ENCODE measurements around the gene CHST13. TPM values are rescaled to one million over a fixed set of nuclear protein-coding genes. Genes with fewer than 3 reads are reported as not detected.

CHST13 gene, protein sequence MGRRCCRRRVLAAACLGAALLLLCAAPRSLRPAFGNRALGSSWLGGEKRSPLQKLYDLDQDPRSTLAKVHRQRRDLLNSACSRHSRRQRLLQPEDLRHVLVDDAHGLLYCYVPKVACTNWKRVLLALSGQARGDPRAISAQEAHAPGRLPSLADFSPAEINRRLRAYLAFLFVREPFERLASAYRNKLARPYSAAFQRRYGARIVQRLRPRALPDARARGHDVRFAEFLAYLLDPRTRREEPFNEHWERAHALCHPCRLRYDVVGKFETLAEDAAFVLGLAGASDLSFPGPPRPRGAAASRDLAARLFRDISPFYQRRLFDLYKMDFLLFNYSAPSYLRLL
- not detected in 2 replicates for total RNA-seq
- 0.04 TPM in 1 of 2 replicates, not detected in the other for polyA plus RNA-seq
- not detected in 2 replicates for polyA plus RNA-seq (2011; cell fraction: cytosol; rRNA removed)
- not detected in 2 replicates for polyA plus RNA-seq (2011; cell fraction: nucleus; rRNA removed)
- polyA plus RNA-seq (2012) = not detected in 2 replicates
- polyA minus RNA-seq = not detected in 2 replicates
- polyA minus RNA-seq (2011; cell fraction: cytosol; rRNA and poly(A)+ RNA removed) = not detected
- not detected in 2 replicates for polyA minus RNA-seq (2011; cell fraction: nucleus; rRNA and poly(A)+ RNA removed)
- percentile 5 among the genes with signal in this experiment for Bru-seq, nascent RNA
- BruChase-seq, experiment 1, labeled RNA remaining after a 6-hour chase = not detected
- BruChase-seq, experiment 2, labeled RNA remaining after a 2-hour chase = percentile 5 among the genes with signal in this experiment
- long read RNA-seq = 0 reads

DNA sequence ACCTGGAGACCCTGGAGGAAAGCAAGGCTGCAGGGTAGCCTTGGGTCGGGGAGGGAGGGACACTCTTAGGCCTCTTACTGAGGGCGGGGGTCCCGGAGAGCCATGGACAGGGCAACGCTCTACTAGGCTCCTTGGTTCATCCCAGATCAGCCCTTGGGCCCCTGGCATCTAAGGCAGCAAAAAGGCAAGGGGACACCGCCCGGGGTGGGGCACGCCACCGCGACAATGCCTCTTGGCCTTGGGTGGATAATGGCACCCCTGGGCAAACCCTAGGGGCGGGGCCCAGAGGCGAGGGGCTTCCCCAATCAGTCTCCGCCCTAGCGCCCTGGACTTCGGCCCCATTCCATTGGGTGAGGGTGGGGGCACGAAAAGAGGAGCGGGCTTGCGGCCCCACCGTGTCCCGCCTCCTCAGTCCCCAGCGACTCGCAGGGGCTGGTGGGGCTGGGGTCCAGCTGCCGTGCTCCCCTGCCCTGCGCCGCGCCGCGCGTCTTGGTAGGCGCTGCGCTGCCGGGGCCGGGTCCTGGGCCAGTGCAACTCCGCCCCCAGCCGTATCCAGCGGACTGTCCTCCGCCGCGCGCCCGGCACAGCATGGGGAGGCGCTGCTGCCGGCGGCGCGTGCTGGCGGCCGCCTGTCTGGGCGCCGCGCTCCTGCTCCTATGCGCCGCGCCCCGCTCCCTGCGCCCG, at the start of gene CHST13:
Gene CHST13 (plus strand): TSS at position 411 of the 684 bp plus-strand sequence. CDS start 178 bp downstream, at position 589.
- Histone ChIP-seq H3K79me2 (ENCODE audit: control insufficient read depth, insufficient read depth, low read length) (no peaks in the 10 kb centered on the region), H3K27me3 (ENCODE audit: control insufficient read depth in 2 of 2, insufficient read depth in 2 of 2, low read length in 2 of 2) (peaks cover 13 to 17% of the 10 kb centered on the region in 2 experiments), H4K20me1 (replicated peaks; ENCODE audit: control insufficient read depth, extremely low read depth, insufficient read depth, low read length) (no peaks in the 10 kb centered on the region), H3K4me2 (ENCODE audit: insufficient read depth, low read length) (no peak within 1 kb of the TSS), H3K4me3 (replicated peaks in 1 of 3; ENCODE audit: insufficient read depth in 1 of 3, low read depth in 1 of 3, low read length in 3 of 3) (peak within 1 kb of the TSS in 1 of 3 experiments; percentile 15), H3K9me3 (replicated peaks; ENCODE audit: control insufficient read depth, insufficient read depth, low read length) (no peaks in the 10 kb centered on the region), H3K27ac (ENCODE audit: insufficient read depth, low read depth, low read length) (no peak within 1 kb of the TSS), H3K4me1 (ENCODE audit: control insufficient read depth, extremely low read depth, insufficient read depth, low read length) (no peaks in the 10 kb centered on the region), H3K36me3 (ENCODE audit: control insufficient read depth in 2 of 2, extremely low read depth in 1 of 2, insufficient read depth in 2 of 2, low read length in 2 of 2) (no peaks in the 10 kb centered on the region), H2AFZ (ENCODE audit: low read depth, low read length) (peak within 1 kb of the TSS; percentile 18), H3K9ac (replicated peaks; ENCODE audit: extremely low read depth, insufficient read depth, low read length) (no peak within 1 kb of the TSS), H3K9me1 (replicated peaks; ENCODE audit: control insufficient read depth, extremely low read depth, insufficient read depth, low read length) (no peaks in the 10 kb centered on the region)
- FAIRE-seq (no peak), DNase-seq (ENCODE audit: low read depth, low spot score) (no peak)
- TF ChIP-seq JUN (IDR thresholded peaks at IDR 0.05; ENCODE audit: borderline replicate concordance, insufficient read depth, insufficient read length, low read depth) = no peak
- TF ChIP-seq GATA2 (IDR thresholded peaks at IDR 0.05; ENCODE audit: insufficient read depth, insufficient read length, low read depth, low read length) = no peak
- no peak for TF ChIP-seq CTCF (IDR thresholded peaks at IDR 0.05; ENCODE audit: extremely low read depth in 1 of 2, insufficient read depth in 1 of 2, low read depth in 1 of 2, low read length in 2 of 2)
- no peak for TF ChIP-seq EZH2 (IDR thresholded peaks at IDR 0.05; ENCODE audit: borderline replicate concordance, low read depth, low read length, severe bottlenecking)
- TF ChIP-seq MAX (IDR thresholded peaks at IDR 0.05; ENCODE audit: insufficient read depth, insufficient read length) = no peak
- no peak for TF ChIP-seq POLR2A (IDR thresholded peaks at IDR 0.05; ENCODE audit: low read depth, low read length)
- no peak for TF ChIP-seq MYC (IDR thresholded peaks at IDR 0.05; ENCODE audit: low read depth, low read length)
- TF ChIP-seq POLR2AphosphoS5 (IDR thresholded peaks at IDR 0.05; ENCODE audit: insufficient read depth, low read depth, low read length) = no peak
- dilution Hi-C loops (cut with MboI; ENCODE audit: extremely low pct_ligation_motif_present, low sequenced_read_pairs) = no loop called here
- POLR2A ChIA-PET = no interaction called here
- CTCF ChIA-PET = interaction anchor here (0.7 to 2.5 kb wide), 11 partner anchors 7 to 1022 kb away, joined by 3 to 51 read pairs (median 4); no protein-coding TSS in a partner anchor
- intact Hi-C loops (cut with micrococcal nuclease) = loop anchor here (2.0 to 10.0 kb wide), 2 partner anchors 131 to 481 kb away; partner anchors contain the start of gene TXNRD3
- BruUV-seq (replicated peaks) = no TSS peak

Measured in endothelial cell of umbilical vein (primary cell).